Naive thymus-derived CD4-positive, alpha-beta T cell (primary cell): ENCODE measurements around the gene AMOTL1. TPM values are rescaled to one million over a fixed set of nuclear protein-coding genes. Genes with fewer than 3 reads are reported as not detected.
A peak's percentile ranks its signal among the peaks of the same experiment; 100 is the strongest.

Experiments
- ATAC-seq: fragments of 150-1000 bp; cut with Tn5 transposase; 2 replicates; pipeline ENCODE4 v1.10.0; 2021; ENCODE audit warnings: mild to moderate bottlenecking, moderate library complexity
- CTCF ChIA-PET: fragments of 350-600 bp; sonication (Branson Sonifier 250); formaldehyde crosslinking; loops from one replicate; lab custom pipeline; 2021; ENCODE audit warnings: antibody characterized with exemption; lab: Charles Lee
- POLR2A ChIA-PET: fragments of 350-600 bp; sonication (Branson Sonifier 250); formaldehyde crosslinking; loops from one replicate; lab custom pipeline; 2021; ENCODE audit warnings: antibody characterized with exemption, inconsistent platforms; lab: Charles Lee
- DNase-seq, 9 donors: peaks; one replicate each; pipeline versions ENCODE4 v3.0.0 to v3.0.0-alpha.2; 2020 to 2022; ENCODE audit warnings: mixed read lengths in 1 of 9
- H3K27ac ChIP-seq: one replicate; pipeline ENCODE4 v1.7.0; 2013; ENCODE audit warnings: mild to moderate bottlenecking, low read depth, low read length, moderate library complexity
- H3K27me3 ChIP-seq, 2 donors: one replicate each; pipeline ENCODE4 v1.7.0; 2013; ENCODE audit warnings: low read length in 2 of 2, mild to moderate bottlenecking in 2 of 2, moderate library complexity in 2 of 2; ENCODE audit not compliant: control insufficient read depth in 2 of 2, insufficient read depth in 2 of 2
- H3K36me3 ChIP-seq, 3 experiments: 1 replicate in 2 of 3; 2 replicates in 1 of 3; pipeline ENCODE4 v1.7.0; 2013; ENCODE audit warnings: low read length in 3 of 3, mild to moderate bottlenecking in 3 of 3, moderate library complexity in 1 of 3; ENCODE audit not compliant: insufficient read depth in 3 of 3, control insufficient read depth in 2 of 3
- H3K4me1 ChIP-seq, 2 donors: one replicate each; pipeline ENCODE4 v1.7.0; 2013; ENCODE audit warnings: low read length in 2 of 2, mild to moderate bottlenecking in 2 of 2, moderate library complexity in 1 of 2; ENCODE audit not compliant: control insufficient read depth in 2 of 2, insufficient read depth in 2 of 2
- H3K4me3 ChIP-seq: 2 replicates; pipeline ENCODE4 v1.7.0; 2013; ENCODE audit warnings: mild to moderate bottlenecking, low read length
- H3K9me3 ChIP-seq, 3 experiments: 1 replicate in 2 of 3; 2 replicates in 1 of 3; pipeline ENCODE4 v1.7.0; 2013; ENCODE audit warnings: low read length in 3 of 3; ENCODE audit not compliant: control insufficient read depth in 2 of 3
- H3K27ac Mint-ChIP-seq, 9 donors: one replicate each; pipeline ENCODE4 v1.8.0; 2020 to 2022; ENCODE audit warnings: mixed read lengths in 9 of 9, mild to moderate bottlenecking in 8 of 9, moderate library complexity in 5 of 9, inconsistent platforms in 2 of 9
- H3K27me3 Mint-ChIP-seq, 5 donors: one replicate each; pipeline ENCODE4 v1.8.0; 2021 to 2022; ENCODE audit warnings: mixed read lengths in 5 of 5, mild to moderate bottlenecking in 1 of 5
- H3K36me3 Mint-ChIP-seq, 5 donors: one replicate each; pipeline ENCODE4 v1.8.0; 2020 to 2022; ENCODE audit warnings: mixed read lengths in 5 of 5, mild to moderate bottlenecking in 3 of 5, inconsistent platforms in 1 of 5
- H3K4me1 Mint-ChIP-seq, 7 donors: one replicate each; pipeline ENCODE4 v1.8.0; 2020 to 2022; ENCODE audit warnings: mixed read lengths in 7 of 7, mild to moderate bottlenecking in 3 of 7, inconsistent platforms in 1 of 7
- H3K4me3 Mint-ChIP-seq, 10 donors: one replicate each; pipeline ENCODE4 v1.8.0; 2020 to 2022; ENCODE audit warnings: mild to moderate bottlenecking in 10 of 10, mixed read lengths in 10 of 10, moderate library complexity in 6 of 10, inconsistent platforms in 2 of 10
- H3K9me3 Mint-ChIP-seq, 11 donors: one replicate each; pipeline ENCODE4 v1.8.0; 2020 to 2022; ENCODE audit warnings: mixed read lengths in 11 of 11, mild to moderate bottlenecking in 4 of 11, inconsistent platforms in 1 of 11, moderate library complexity in 1 of 11
- intact Hi-C, 2 donors: fragments of 100-400 bp; cut with micrococcal nuclease; formaldehyde crosslinking; loops; one replicate each; pipeline ENCODE4 v1.15.1; 2023
- polyA plus RNA-seq, 2 donors: library from polyadenylated mRNA; unstranded; fragments of 300-500 nt; fragmentation: Illumina TruSeq; gene quantifications; one replicate each; pipeline ENCODE4 v1.2.3, GENCODE V29; 2021
- total RNA-seq, 6 experiments: library from RNA in 5 of 6; stranded (reverse) in 5 of 6; gene quantifications; 1 replicate in 5 of 6; 2 replicates in 1 of 6; pipeline ENCODE4 v1.2.3 and lab custom pipeline; 2021 to 2026

Gene AMOTL1
- total and polyA plus RNA-seq, 7 experiments from 2014 or later, result 0.05 to 6.3 (median 0.27) TPM; not detected in 2

- peaks cover 0 to 25% (median 11%) of the 10 kb centered on the region in 5 donors for H3K27me3 Mint-ChIP-seq
- no peaks in the 10 kb centered on the region for H3K36me3 ChIP-seq
- intact Hi-C loops, result loop anchor here in 1 of 2 donors (5.0 to 10.0 kb wide), 3 partner anchors 187 to 367 kb away; partner anchors contain the start of genes CWC15, KDM4D and SRSF8
- no peaks in the 10 kb centered on the region for H3K36me3 Mint-ChIP-seq
- H3K27me3 ChIP-seq, result no peaks in the 10 kb centered on the region
- no peaks in the 10 kb centered on the region for H3K9me3 ChIP-seq
- H3K4me3 ChIP-seq, result no peak overlapping the region
- ChIA-PET CTCF (no interaction called here), POLR2A (no interaction called here)
- H3K9me3 Mint-ChIP-seq, result no peaks in the 10 kb centered on the region
- H3K4me1 Mint-ChIP-seq, result peaks cover 0 to 14% (median 10%) of the 10 kb centered on the region in 7 donors
- no peak overlapping the region for H3K4me3 Mint-ChIP-seq
- H3K4me1 ChIP-seq, result peaks cover 0 to 5% of the 10 kb centered on the region in 2 donors
- DNase-seq (no peak), ATAC-seq (no peak)
- H3K27ac Mint-ChIP-seq, result no peak overlapping the region
- H3K27ac ChIP-seq, result no peak overlapping the region
Measured at GRCh38 chr11:94784884-94785283, 16.7 kb downstream of the AMOTL1 start.

DNA sequence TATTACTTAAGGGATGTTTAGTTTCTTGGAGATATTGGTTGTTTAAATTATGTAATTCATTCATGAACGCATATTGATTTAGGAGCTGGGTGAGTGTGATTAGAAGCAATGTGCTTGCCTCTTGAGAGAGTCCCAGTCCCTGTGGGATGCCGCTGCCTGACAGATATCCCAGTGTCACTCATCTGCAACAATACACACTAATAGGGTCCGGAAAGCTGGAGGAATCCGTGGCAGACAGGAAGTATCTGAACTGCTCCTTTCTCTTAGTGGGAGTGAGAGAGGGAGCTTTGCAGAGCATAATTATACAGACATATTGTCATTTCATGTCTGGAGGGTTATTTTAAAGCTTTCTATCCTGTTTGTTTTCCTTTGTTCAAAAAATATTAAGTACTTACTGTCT lies 17.4 kb downstream of the AMOTL1 start:
- no peaks in the 10 kb centered on the region for H3K9me3 Mint-ChIP-seq
- Histone ChIP-seq H3K27ac (no peak overlapping the region), H3K9me3 (no peaks in the 10 kb centered on the region), H3K4me3 (no peak overlapping the region), H3K36me3 (no peaks in the 10 kb centered on the region), H3K27me3 (no peaks in the 10 kb centered on the region), H3K4me1 (peaks cover 0 to 5% of the 10 kb centered on the region in 2 donors)
- CTCF ChIA-PET, result no interaction called here
- intact Hi-C loops, result loop anchor here in 1 of 2 donors (5.0 to 10.0 kb wide), 3 partner anchors 187 to 367 kb away; partner anchors contain the start of genes CWC15, KDM4D and SRSF8
- ATAC-seq (no peak), DNase-seq (no peak)
- no peaks in the 10 kb centered on the region for H3K36me3 Mint-ChIP-seq
- H3K27me3 Mint-ChIP-seq, result peaks cover 5 to 23% (median 11%) of the 10 kb centered on the region in 5 donors
- H3K4me3 Mint-ChIP-seq, result no peak overlapping the region
- POLR2A ChIA-PET, result no interaction called here
- H3K4me1 Mint-ChIP-seq, result peaks cover 0 to 9% (median 6%) of the 10 kb centered on the region in 7 donors
- H3K27ac Mint-ChIP-seq, result no peak overlapping the region

GRCh38 chr11:94786264-94787126 lies 18.3 kb downstream of the AMOTL1 start:
- DNase-seq, result peak in 5 of 9 donors; percentile 18 to 52 (median 42)

GRCh38 chr11:94787801-94788200 lies 19.6 kb downstream of the AMOTL1 start:
- no peaks in the 10 kb centered on the region for H3K4me1 ChIP-seq
- intact Hi-C loops, result loop anchor here (2.0 to 10.0 kb wide), 4 partner anchors 89 to 364 kb away; partner anchors contain the start of genes CWC15 (in 1 of the 2), KDM4D (in 1 of the 2) and SRSF8 (in 1 of the 2)
- Mint-ChIP-seq H3K27ac (no peak overlapping the region), H3K27me3 (peaks cover 5 to 33% (median 9%) of the 10 kb centered on the region in 5 donors), H3K36me3 (peaks cover 0 to 2% (median 0%) of the 10 kb centered on the region in 5 donors), H3K4me3 (no peak overlapping the region), H3K4me1 (no peaks in the 10 kb centered on the region), H3K9me3 (peaks cover 0 to 2% (median 0%) of the 10 kb centered on the region in 11 donors)
- H3K27ac ChIP-seq, result no peak overlapping the region
- H3K4me3 ChIP-seq, result no peak overlapping the region
- ChIA-PET POLR2A (no interaction called here), CTCF (interaction anchor here (0.7 kb wide), 1 partner anchor 16 kb away, joined by 3 read pairs; no protein-coding TSS in a partner anchor)
- H3K9me3 ChIP-seq, result no peaks in the 10 kb centered on the region
- DNase-seq (no peak), ATAC-seq (no peak)
- no peaks in the 10 kb centered on the region for H3K27me3 ChIP-seq
- no peaks in the 10 kb centered on the region for H3K36me3 ChIP-seq

More at GRCh38 chr11:94786264-94787126, 18.3 kb downstream of the AMOTL1 start:
- no peaks in the 10 kb centered on the region for H3K9me3 Mint-ChIP-seq
- no peaks in the 10 kb centered on the region for H3K9me3 ChIP-seq
- no peaks in the 10 kb centered on the region for H3K36me3 ChIP-seq
- no peaks in the 10 kb centered on the region for H3K27me3 ChIP-seq
- intact Hi-C loops, result loop anchor here (1.0 to 10.0 kb wide), 8 partner anchors 90 to 1641 kb away; partner anchors contain the start of genes CWC15 (in 1 of the 2), KDM4D (in 1 of the 2) and SRSF8 (in 1 of the 2)
- no peak overlapping the region for H3K27ac ChIP-seq
- ChIA-PET CTCF (no interaction called here), POLR2A (no interaction called here)
- peaks cover 5 to 23% (median 9%) of the 10 kb centered on the region in 5 donors for H3K27me3 Mint-ChIP-seq
- H3K4me1 ChIP-seq, result no peaks in the 10 kb centered on the region
- no peak overlapping the region for H3K4me3 ChIP-seq
- peak; percentile 63 for ATAC-seq
- H3K4me3 Mint-ChIP-seq, result no peak overlapping the region
- H3K36me3 Mint-ChIP-seq, result no peaks in the 10 kb centered on the region
- no peak overlapping the region for H3K27ac Mint-ChIP-seq
- H3K4me1 Mint-ChIP-seq, result peaks cover 0 to 3% (median 0%) of the 10 kb centered on the region in 7 donors

GRCh38 chr11:94788396-94788795 lies 20.2 kb downstream of the AMOTL1 start:
- H3K36me3 ChIP-seq, result no peaks in the 10 kb centered on the region
- no peak overlapping the region for H3K27ac ChIP-seq
- H3K9me3 ChIP-seq, result no peaks in the 10 kb centered on the region
- H3K4me1 ChIP-seq, result no peaks in the 10 kb centered on the region
- H3K9me3 Mint-ChIP-seq, result peaks cover 0 to 2% (median 0%) of the 10 kb centered on the region in 11 donors
- intact Hi-C loops, result loop anchor here in 1 of 2 donors (5.0 to 10.0 kb wide), 3 partner anchors 184 to 364 kb away; partner anchors contain the start of genes CWC15, KDM4D and SRSF8
- H3K27ac Mint-ChIP-seq, result peak overlapping the region in 1 of 9 donors; percentile 7
- H3K27me3 ChIP-seq, result no peaks in the 10 kb centered on the region
- H3K4me3 Mint-ChIP-seq, result no peak overlapping the region
- H3K4me3 ChIP-seq, result no peak overlapping the region
- ChIA-PET POLR2A (no interaction called here), CTCF (interaction anchor here (0.7 kb wide), 1 partner anchor 16 kb away, joined by 3 read pairs; no protein-coding TSS in a partner anchor)
- H3K36me3 Mint-ChIP-seq, result peaks cover 0 to 2% (median 0%) of the 10 kb centered on the region in 5 donors
- no peaks in the 10 kb centered on the region for H3K4me1 Mint-ChIP-seq
- ATAC-seq (no peak), DNase-seq (no peak)
- peaks cover 5 to 31% (median 9%) of the 10 kb centered on the region in 5 donors for H3K27me3 Mint-ChIP-seq

GRCh38 chr11:94790197-94790596 lies 22.0 kb downstream of the AMOTL1 start:
- no peak overlapping the region for H3K4me3 Mint-ChIP-seq
- H3K27me3 Mint-ChIP-seq, result peaks cover 2 to 24% (median 5%) of the 10 kb centered on the region in 5 donors
- ATAC-seq, result no peak
- H3K4me1 Mint-ChIP-seq, result no peaks in the 10 kb centered on the region
- no peak overlapping the region for H3K27ac ChIP-seq
- H3K27me3 ChIP-seq, result no peaks in the 10 kb centered on the region
- ChIA-PET POLR2A (no interaction called here), CTCF (interaction anchor here (0.6 kb wide), 1 partner anchor 29 kb away, joined by 3 read pairs; no protein-coding TSS in a partner anchor)
- H3K36me3 Mint-ChIP-seq, result peaks cover 0 to 2% (median 0%) of the 10 kb centered on the region in 5 donors
- H3K4me3 ChIP-seq, result no peak overlapping the region
- no peak overlapping the region for H3K27ac Mint-ChIP-seq
- peaks cover 0 to 2% (median 0%) of the 10 kb centered on the region in 11 donors for H3K9me3 Mint-ChIP-seq
- DNase-seq, result no peak
- no peaks in the 10 kb centered on the region for H3K4me1 ChIP-seq
- no peaks in the 10 kb centered on the region for H3K36me3 ChIP-seq
- no peaks in the 10 kb centered on the region for H3K9me3 ChIP-seq
- intact Hi-C loops, result no loop called here
